ENCODE measurements around the gene GABPB1. TPM values are rescaled to one million over a fixed set of nuclear protein-coding genes. Genes with fewer than 3 reads are reported as not detected.

GABPB1 gene
- total RNA-seq, 1 experiment from 2014 or later = 39.7 TPM

GRCh38 chr15:50251638-50252182 lies 103.3 kb downstream of the GABPB1 start:
- POLR2A ChIA-PET (ENCODE audit: unreplicated experiment) = no interaction called here
- CTCF ChIA-PET = no interaction called here
- Histone ChIP-seq H3K36me3 (ENCODE audit: low read depth, low read length) (no peaks in the 10 kb centered on the region), H3K9ac (ENCODE audit: low read length) (no peak overlapping the region), H3F3A (ENCODE audit: low read length, unreplicated experiment) (no peaks in the 10 kb centered on the region), H3K4me2 (ENCODE audit: low read length) (no peak overlapping the region), H3K27ac (ENCODE audit: low read length) (no peak overlapping the region), H3K79me2 (ENCODE audit: low read length) (no peaks in the 10 kb centered on the region), H2AFZ (ENCODE audit: low read length) (no peak overlapping the region), H3K9me2 (replicated peaks; ENCODE audit: low read length) (no peaks in the 10 kb centered on the region), H3K4me3 (ENCODE audit: low read length) (no peak overlapping the region), H3K27me3 (ENCODE audit: low read length) (no peaks in the 10 kb centered on the region), H3K9me3 (ENCODE audit: low read length) (no peaks in the 10 kb centered on the region), H4K20me1 (ENCODE audit: low read length) (no peaks in the 10 kb centered on the region), H3K4me1 (ENCODE audit: insufficient read depth, low read length) (peaks cover 10% of the 10 kb centered on the region)
- BruUV-seq (replicated peaks) = no TSS peak
- intact Hi-C loops (cut with micrococcal nuclease) = no loop called here
- DNase-seq = no peak
- TF ChIP-seq EZH2 (IDR thresholded peaks at IDR 0.05; ENCODE audit: low read length, unreplicated experiment) (no peak), EZH2phosphoT487 (IDR thresholded peaks at IDR 0.05; ENCODE audit: borderline replicate concordance, low read length) (no peak)
- TF ChIP-seq, protein P1, sequence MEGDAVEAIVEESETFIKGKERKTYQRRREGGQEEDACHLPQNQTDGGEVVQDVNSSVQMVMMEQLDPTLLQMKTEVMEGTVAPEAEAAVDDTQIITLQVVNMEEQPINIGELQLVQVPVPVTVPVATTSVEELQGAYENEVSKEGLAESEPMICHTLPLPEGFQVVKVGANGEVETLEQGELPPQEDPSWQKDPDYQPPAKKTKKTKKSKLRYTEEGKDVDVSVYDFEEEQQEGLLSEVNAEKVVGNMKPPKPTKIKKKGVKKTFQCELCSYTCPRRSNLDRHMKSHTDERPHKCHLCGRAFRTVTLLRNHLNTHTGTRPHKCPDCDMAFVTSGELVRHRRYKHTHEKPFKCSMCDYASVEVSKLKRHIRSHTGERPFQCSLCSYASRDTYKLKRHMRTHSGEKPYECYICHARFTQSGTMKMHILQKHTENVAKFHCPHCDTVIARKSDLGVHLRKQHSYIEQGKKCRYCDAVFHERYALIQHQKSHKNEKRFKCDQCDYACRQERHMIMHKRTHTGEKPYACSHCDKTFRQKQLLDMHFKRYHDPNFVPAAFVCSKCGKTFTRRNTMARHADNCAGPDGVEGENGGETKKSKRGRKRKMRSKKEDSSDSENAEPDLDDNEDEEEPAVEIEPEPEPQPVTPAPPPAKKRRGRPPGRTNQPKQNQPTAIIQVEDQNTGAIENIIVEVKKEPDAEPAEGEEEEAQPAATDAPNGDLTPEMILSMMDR (conservative IDR thresholded peaks at IDR 0.05; ENCODE audit: low read depth, low read length) = no peak
- ATAC-seq = no peak

- POLR2A ChIA-PET (ENCODE audit: unreplicated experiment) = no interaction called here
- H3K9me2 ChIP-seq (replicated peaks; ENCODE audit: low read length) = no peaks in the 10 kb centered on the region
- CTCF ChIA-PET = no interaction called here
- intact Hi-C loops (cut with micrococcal nuclease) = no loop called here
- no peaks in the 10 kb centered on the region for H3K36me3 ChIP-seq (ENCODE audit: low read depth, low read length)
- TF ChIP-seq, protein P1 (conservative IDR thresholded peaks at IDR 0.05; ENCODE audit: low read depth, low read length) = no peak
- TF ChIP-seq EZH2 (IDR thresholded peaks at IDR 0.05; ENCODE audit: low read length, unreplicated experiment) (no peak), EZH2phosphoT487 (IDR thresholded peaks at IDR 0.05; ENCODE audit: borderline replicate concordance, low read length) (no peak)
- no peak overlapping the region for H3K4me2 ChIP-seq (ENCODE audit: low read length)
- no peaks in the 10 kb centered on the region for H4K20me1 ChIP-seq (ENCODE audit: low read length)
- no peaks in the 10 kb centered on the region for H3K79me2 ChIP-seq (ENCODE audit: low read length)
- H3K9ac ChIP-seq (ENCODE audit: low read length) = no peak overlapping the region
- no peak for DNase-seq
- no peak for ATAC-seq
- peaks cover 2% of the 10 kb centered on the region for H3K4me1 ChIP-seq (ENCODE audit: insufficient read depth, low read length)
- no peaks in the 10 kb centered on the region for H3F3A ChIP-seq (ENCODE audit: low read length, unreplicated experiment)
- H3K27ac ChIP-seq (ENCODE audit: low read length) = no peak overlapping the region
- H3K27me3 ChIP-seq (ENCODE audit: low read length) = no peaks in the 10 kb centered on the region
- H3K9me3 ChIP-seq (ENCODE audit: low read length) = no peaks in the 10 kb centered on the region
- no peak overlapping the region for H2AFZ ChIP-seq (ENCODE audit: low read length)
- H3K4me3 ChIP-seq (ENCODE audit: low read length) = no peak overlapping the region
- BruUV-seq (replicated peaks) = no TSS peak
Observed at GRCh38 chr15:50250760-50251394, 104.1 kb downstream of the GABPB1 start.

DNA sequence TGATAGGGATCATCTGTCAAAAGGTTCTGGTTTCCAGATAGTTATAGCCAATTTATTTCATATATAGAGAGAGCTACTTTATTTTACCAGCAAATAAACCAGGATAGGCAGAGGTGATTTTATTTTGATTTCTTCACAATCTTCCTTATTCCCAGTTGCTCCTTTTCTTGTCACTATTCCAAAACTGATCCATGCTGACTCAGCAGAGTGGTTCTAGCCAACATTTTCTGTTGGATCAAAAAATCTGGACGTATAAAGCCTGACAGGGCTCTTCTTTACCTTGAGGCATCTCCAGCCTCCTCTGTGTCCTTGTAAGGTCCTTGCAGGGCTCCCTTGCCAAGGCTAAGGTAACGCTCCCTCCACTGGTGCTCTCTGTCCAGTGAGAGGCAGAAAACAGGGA lies 105.3 kb downstream of the GABPB1 start:
- H3K9me2 ChIP-seq (replicated peaks; ENCODE audit: low read length) = no peaks in the 10 kb centered on the region
- H3K27me3 ChIP-seq (ENCODE audit: low read length) = no peaks in the 10 kb centered on the region
- CTCF ChIA-PET = no interaction called here
- no peaks in the 10 kb centered on the region for H3F3A ChIP-seq (ENCODE audit: low read length, unreplicated experiment)
- no TSS peak for BruUV-seq (replicated peaks)
- DNase-seq (no peak), ATAC-seq (no peak)
- H3K9ac ChIP-seq (ENCODE audit: low read length) = no peak overlapping the region
- no peak overlapping the region for H2AFZ ChIP-seq (ENCODE audit: low read length)
- H3K4me1 ChIP-seq (ENCODE audit: insufficient read depth, low read length) = no peaks in the 10 kb centered on the region
- POLR2A ChIA-PET (ENCODE audit: unreplicated experiment) = no interaction called here
- TF ChIP-seq, protein P1 (conservative IDR thresholded peaks at IDR 0.05; ENCODE audit: low read depth, low read length) = no peak
- TF ChIP-seq EZH2 (IDR thresholded peaks at IDR 0.05; ENCODE audit: low read length, unreplicated experiment) (no peak), EZH2phosphoT487 (IDR thresholded peaks at IDR 0.05; ENCODE audit: borderline replicate concordance, low read length) (no peak)
- no peaks in the 10 kb centered on the region for H3K79me2 ChIP-seq (ENCODE audit: low read length)
- no peaks in the 10 kb centered on the region for H3K9me3 ChIP-seq (ENCODE audit: low read length)
- H3K4me2 ChIP-seq (ENCODE audit: low read length) = no peak overlapping the region
- intact Hi-C loops (cut with micrococcal nuclease) = no loop called here
- no peak overlapping the region for H3K4me3 ChIP-seq (ENCODE audit: low read length)
- H4K20me1 ChIP-seq (ENCODE audit: low read length) = no peaks in the 10 kb centered on the region
- no peak overlapping the region for H3K27ac ChIP-seq (ENCODE audit: low read length)
- no peaks in the 10 kb centered on the region for H3K36me3 ChIP-seq (ENCODE audit: low read depth, low read length)

All from PC-3 (cell line).